T-helper 2 cell (primary cell): ENCODE data around the gene IL6ST.
"Not testable (repeated sequence)": the region's sequence is repeated elsewhere in the genome, so short reads cannot be mapped to it uniquely, and the experiment has no call there.

ENCODE experiments used
- DNase-seq, 5 experiments: peaks; one replicate each; pipeline versions ENCODE4 v3.0.0 to v3.0.0-alpha.2; 2012 to 2022

IL6ST gene

GRCh38 chr5:55960779-55961178 is 34.0 kb downstream of the IL6ST start:
- no peak for DNase-seq

- DNase-seq = peak in 1 of 5 experiments; percentile 52
Observed at GRCh38 chr5:55959208-55959607, 35.6 kb downstream of the IL6ST start.

- not testable (repeated sequence) for DNase-seq
Observed at GRCh38 chr5:55941154-55941553, 53.6 kb downstream of the IL6ST start.

- DNase-seq = not testable (repeated sequence)
Observed at GRCh38 chr5:55937598-55937997, 57.2 kb downstream of the IL6ST start.

GRCh38 chr5:55936100-55936693 is 58.6 kb downstream of the IL6ST start:
- peak; percentile 38 to 83 (median 68) for DNase-seq

- DNase-seq = no peak
Observed at GRCh38 chr5:55935371-55935770, 59.4 kb downstream of the IL6ST start.

GRCh38 chr5:55934720-55935119 is 60.0 kb downstream of the IL6ST start:
- no peak for DNase-seq

GRCh38 chr5:55934115-55934613 is 60.6 kb downstream of the IL6ST start:
- DNase-seq = no peak

- no peak for DNase-seq
Observed at GRCh38 chr5:55933377-55934114, 61.2 kb downstream of the IL6ST start.

- DNase-seq = no peak
Observed at GRCh38 chr5:55932700-55933099, 62.1 kb downstream of the IL6ST start.

- no peak for DNase-seq
Observed at GRCh38 chr5:55929020-55929799, 65.6 kb downstream of the IL6ST start.

- DNase-seq = no peak
Observed at GRCh38 chr5:55927861-55928655, 66.7 kb downstream of the IL6ST start.

GRCh38 chr5:55926476-55926875 is 68.3 kb downstream of the IL6ST start:
- no peak for DNase-seq

- DNase-seq = no peak
Observed at GRCh38 chr5:55925712-55926111, 69.1 kb downstream of the IL6ST start.

- no peak for DNase-seq
Observed at GRCh38 chr5:55925181-55925580, 69.6 kb downstream of the IL6ST start.

GRCh38 chr5:55924744-55925143 is 70.0 kb downstream of the IL6ST start:
- DNase-seq = no peak

GRCh38 chr5:55923865-55924500 is 70.8 kb downstream of the IL6ST start:
- no peak for DNase-seq

GRCh38 chr5:55923177-55923771 is 71.5 kb downstream of the IL6ST start:
- peak in 2 of 5 experiments; percentile 25 to 49 for DNase-seq

GRCh38 chr5:55921617-55922016 is 73.1 kb downstream of the IL6ST start:
- DNase-seq = no peak

- DNase-seq = no peak
Observed at GRCh38 chr5:55920784-55921183, 74.0 kb downstream of the IL6ST start.

- no peak for DNase-seq
Observed at GRCh38 chr5:55919625-55920024, 75.1 kb downstream of the IL6ST start.
